COR-L47 (cell line): ENCODE results near the gene CCDC57.
"Not testable (repeated sequence)": the region's sequence is repeated elsewhere in the genome, so short reads cannot be mapped to it uniquely, and the experiment has no call there.

Experiments
- DNase-seq: peaks from one replicate; lab custom pipeline; 2025; lab: John Stamatoyannopoulos, UW

CCDC57 gene

DNA sequence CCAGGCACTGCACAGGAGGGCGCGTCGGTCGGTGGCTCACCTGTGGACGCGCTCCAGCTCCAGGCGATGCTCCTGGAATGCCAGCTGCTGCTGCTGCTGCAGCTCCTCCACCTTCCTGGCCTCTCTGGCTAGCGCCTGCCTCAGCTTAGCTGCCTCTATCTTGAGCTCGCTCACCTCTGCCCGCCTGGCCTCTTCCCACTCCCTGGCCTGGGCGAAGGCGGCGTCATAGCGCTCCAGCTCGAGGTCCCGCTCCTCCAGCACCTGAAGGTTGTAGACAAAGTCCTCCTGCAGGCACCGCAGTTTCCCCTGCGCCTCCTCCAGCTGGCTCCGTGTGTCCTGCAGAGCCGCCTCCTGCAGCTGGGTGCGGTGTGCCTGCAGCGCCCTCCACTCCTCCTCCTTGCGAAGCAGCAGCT is 11.1 kb downstream of the CCDC57 start:
- DNase-seq, result no peak

DNA sequence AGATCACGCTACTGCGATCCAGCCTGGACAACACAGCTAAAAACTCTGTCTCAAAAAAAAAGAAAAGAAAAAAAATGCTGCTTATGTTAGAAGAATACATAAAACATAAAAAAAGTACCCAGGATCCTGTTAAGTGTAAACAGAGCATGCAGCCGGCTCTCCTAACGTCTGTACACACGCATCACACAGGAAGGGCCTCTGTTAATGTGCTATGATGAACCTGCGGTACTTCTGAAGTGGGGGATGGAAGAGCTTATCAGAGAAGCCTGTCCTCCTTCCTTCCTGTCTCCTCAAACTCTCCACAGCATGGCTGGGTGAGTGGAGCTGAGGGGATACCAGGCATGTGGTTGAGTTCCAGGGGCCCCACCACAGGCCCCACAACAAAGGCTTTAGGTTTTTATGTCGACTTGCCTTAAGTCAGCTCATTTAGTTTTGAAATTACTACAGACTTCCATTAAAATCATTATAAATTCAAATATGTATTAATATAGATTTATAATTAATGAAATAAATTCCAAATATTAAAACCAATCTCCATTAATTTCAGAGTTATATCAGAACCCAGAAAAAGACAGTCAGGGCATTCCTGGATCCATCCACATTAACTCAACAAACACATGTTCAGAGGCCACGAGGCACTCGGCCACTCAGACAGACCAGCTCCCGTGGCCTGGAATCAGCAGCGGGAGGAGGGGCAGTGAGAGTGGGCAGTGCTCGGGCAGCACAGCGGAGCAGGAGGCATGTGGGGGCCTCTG is 11.7 kb downstream of the CCDC57 start:
- no peak for DNase-seq

DNA sequence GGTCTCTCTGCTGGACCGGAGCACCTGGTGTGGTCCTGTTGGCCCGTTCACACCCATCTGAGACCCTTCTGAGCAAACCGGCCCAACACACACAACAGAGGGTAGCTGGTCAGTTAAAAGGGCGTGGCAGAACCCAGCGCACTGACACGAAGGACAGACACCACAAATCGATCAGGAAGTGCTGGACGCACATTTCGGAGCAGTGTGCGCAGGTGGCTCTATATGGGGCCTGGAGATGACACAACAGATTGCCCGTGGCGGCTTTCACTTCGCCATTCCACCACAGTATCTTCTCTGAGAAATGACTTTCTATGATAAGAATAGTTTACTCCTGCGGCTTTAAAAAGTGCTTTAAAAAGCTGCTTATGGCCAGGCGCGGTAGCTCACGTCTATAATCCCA is 12.5 kb downstream of the CCDC57 start:
- no peak for DNase-seq

DNA sequence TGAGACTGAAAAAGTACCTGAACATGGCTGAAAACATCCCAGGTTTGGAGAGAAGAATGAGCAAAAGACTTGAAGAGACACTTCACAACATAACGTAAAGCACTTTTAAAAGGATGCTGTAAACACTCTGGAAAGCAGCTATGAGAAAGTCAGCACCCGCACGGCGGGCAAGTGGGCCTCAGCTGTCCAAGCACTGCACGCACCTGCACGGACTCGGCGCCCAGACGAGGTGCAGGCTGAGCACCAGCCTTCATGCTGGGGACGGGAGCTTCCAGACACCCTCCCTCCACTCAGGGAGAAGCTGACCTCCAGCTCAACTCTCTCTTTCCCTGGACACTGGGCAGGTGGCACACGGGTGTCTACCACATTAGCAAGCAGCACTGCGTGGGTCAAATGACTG is 13.1 kb downstream of the CCDC57 start:
- no peak for DNase-seq

- DNase-seq, result no peak
Observed at GRCh38 chr17:82198092-82198491, 14.6 kb downstream of the CCDC57 start.

DNA sequence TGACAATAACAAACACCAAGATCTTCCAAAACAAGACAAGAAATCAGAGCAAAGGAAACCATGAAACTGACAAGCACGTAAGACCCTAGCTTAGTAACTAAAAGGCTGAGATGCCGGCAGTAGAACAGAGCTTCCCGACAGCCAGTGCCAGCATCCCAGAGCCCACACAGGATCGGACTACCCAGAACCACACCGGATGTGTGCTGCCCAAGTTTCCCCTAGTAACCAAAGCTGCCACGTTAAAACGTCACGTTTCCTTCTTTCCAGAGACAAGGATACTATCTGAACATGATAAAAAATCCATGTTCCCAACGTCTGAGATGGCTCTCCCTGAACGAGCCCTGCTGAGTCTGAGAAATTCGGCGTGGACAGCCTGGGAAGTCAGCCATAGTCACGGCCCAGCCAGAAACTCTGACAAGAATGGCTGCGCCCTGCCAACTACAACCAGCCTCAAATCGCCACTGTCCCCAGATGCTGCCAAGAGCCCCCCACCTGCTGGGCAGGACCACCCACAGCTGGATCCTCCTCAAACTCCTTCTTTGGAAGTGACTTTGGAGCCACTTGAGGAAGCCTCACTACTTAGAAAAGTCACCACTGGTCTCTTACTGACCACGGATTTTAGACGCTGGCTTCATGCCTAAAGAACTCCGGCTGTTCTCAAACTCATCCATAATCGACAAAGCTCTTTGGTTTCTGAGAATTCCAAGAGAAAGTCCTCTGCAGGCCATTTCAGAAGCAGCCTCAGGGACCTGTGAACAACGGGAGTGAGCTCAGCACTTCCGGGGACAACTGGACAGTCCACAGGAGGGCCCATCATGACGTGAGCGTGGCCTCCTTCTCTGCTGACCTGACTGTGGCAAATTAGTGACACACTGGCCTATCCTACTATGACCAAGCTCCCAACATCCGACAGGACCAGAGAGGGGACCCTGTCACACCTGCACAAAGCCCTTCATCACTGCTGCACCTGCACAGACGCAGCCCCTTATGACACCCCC is 16.7 kb downstream of the CCDC57 start:
- DNase-seq, result no peak

- DNase-seq, result no peak
Observed at GRCh38 chr17:82194765-82195164, 17.9 kb downstream of the CCDC57 start.

GRCh38 chr17:82193520-82194220 is 19.0 kb downstream of the CCDC57 start:
- DNase-seq, result no peak

DNA sequence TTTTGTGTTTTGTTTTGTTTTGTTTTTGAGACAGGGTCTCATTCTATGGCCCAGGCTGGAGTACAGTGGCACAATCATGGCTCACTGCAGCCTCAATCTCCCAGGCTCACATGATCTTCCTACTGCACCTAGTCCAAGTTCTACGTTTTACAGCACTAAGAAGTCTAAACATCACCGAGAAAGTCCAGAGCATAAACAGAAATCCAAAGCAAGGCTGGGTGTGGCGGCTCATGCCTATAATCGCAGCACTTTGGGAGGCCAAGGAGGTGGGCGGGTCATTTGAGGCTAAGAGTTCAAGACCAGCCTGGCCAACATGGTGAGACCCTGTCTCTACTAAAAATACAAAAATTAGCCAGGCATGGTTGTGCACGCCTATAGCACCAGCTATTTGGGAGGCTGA is 19.6 kb downstream of the CCDC57 start:
- not testable (repeated sequence) for DNase-seq

DNA sequence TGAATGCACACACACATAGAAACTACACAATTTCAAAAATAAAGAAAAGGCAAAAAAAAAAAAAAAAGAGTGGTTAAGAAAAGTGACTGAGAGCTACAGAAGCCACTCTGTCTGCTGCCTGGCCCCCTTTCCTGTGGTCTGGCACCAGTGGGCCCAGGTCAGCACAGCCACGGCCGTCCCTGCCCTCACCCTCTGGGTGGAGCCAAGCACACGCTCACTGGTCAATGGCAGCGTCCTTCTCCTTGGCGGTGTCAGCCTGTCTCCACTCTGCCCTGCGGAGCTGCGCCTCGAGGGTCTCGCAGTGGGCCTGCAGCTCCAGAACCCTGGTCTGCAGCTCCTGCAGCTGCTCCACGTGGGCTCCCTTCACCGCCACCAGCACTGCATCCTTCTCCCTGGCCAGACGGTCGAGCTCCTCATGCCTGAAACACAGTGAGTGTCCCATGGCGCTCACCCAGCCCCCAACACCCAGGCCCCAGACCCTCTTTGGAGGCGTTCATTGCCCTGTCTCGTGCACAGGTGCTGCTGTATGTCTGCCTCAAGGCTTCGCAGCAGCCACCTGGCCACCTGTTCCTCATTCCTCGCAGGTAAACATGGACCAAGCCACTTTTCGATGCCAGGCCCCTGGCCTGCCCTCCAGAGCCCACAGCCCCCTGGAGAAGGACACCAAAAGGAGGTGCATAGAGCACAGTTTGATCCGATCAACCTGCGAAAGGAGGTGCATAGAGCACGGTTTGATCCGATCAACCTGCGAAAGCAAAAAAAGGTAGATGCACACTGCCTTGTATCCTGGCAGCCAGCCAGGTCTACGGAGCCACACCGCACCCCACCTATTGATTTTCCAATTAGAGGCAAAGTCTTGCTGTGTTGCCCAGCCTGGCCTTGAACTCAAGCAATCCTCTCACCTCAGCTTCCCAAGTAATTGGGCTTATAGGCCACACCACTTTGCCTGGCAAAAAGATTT is 24.4 kb downstream of the CCDC57 start:
- DNase-seq, result peak; percentile 32

- no peak for DNase-seq
Observed at GRCh38 chr17:82187500-82187899, 25.1 kb downstream of the CCDC57 start.

- DNase-seq, result no peak
Observed at GRCh38 chr17:82186221-82186620, 26.4 kb downstream of the CCDC57 start.

DNA sequence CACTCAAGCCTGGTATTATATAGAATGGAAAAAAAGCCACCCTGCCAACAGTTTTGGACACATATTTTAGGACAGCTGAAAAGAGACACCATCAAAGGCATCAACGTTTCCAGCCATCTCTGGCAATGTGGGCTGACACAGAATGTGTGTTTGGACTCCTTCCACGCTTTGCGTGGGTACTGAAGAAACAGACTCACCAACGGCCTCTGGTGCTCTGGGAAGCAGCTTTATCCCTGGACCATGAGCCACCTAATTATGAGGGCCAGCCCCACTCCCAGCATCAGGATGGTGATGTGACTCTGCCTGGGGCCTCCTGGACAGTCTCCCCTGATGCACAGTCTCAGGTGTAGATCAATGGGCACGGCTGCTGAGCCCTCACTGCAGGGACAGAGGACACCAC is 27.9 kb downstream of the CCDC57 start:
- DNase-seq, result no peak

GRCh38 chr17:82180776-82181528 is 31.7 kb downstream of the CCDC57 start:
- DNase-seq, result no peak

- no peak for DNase-seq
Observed at GRCh38 chr17:82179946-82180475, 32.6 kb downstream of the CCDC57 start.

DNA sequence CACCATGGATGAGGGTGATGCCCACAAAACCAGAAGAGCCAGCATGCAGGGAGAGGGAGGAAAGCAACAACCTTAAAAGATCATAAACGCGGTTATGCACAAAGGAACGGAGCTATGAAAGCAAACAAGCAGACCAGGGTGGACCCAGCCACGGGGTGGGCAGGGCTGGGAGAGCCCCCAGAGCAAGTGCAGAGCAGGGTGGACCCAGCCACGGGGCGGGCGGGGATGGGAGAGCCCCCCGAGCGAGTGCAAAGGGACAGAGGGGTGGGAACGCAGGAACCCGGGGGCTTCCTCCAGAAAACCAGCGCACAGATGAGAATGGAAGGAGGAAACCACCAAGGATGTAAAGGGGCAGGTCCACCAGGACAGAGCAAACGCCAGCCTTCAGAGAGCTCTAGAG is 33.2 kb downstream of the CCDC57 start:
- no peak for DNase-seq

DNA sequence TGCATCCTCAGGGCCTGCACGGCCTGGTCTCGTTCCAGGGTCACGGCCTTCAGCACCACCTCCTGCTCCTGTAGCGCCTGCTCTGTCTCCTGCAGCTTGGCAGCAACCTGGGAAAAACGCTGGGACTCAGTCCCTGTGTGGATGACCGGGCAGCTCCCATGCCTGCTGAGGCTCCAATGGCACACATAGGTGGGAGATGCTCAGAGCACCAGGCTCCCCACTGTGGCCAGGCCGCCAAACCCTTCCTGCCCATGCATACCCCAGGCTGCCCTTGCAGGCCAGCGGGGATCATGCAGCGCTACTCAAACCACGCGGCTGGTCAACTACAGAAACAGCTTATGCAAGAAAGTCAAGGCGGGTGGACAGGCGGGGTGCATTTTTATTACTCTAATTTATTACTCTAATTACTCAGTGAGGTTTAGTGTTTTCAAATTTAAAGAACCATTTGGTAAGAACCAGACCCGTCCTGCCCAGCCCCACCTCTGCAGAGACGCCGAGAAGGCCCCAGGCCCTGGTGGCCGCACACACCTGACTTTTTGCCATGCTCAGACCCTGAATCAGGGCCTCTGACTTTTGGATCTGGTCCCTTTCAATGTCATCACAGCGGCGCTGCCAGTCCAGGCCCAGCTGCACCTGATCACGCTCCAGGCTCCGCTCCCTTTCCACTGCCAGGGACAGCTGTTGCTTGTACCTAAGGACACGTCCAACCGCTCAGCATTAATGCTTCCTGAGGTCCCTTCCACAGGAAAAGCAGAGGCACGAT is 34.0 kb downstream of the CCDC57 start:
- DNase-seq, result no peak

DNA sequence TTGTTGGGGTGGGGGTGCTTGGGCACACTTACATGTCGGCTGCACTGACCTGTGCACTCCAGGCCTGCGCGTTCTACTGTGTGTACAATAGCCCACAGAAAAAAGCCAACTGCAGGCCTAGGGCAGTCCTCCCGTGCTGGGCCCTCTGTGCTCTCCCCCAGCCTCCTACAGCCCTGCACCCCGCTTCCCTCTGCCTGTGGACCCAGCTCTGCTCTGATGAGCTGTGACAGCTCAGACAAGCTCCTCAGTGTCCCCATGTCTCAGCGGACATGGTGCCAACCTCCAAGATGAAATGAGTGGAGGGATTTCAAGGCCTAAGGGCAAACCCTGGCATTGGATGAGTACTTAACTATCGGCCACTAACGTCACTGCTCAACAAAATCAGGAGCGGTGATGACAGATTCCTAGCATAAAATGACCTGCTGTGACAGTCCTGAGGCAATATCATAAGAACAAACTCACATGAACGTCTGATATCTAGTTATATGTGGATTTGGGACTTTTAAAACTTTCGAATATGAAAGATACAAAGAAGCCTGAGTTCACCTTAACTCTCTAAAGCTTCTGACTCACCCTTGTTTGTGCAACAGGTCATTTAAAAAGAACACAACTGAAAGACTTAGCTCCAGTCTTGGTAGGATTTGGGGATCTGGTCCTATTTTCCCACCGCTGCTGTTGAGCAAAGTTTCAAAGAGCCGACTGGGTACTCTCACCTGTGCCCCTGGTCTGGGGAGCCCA is 34.7 kb downstream of the CCDC57 start:
- DNase-seq, result no peak

- DNase-seq, result no peak
Observed at GRCh38 chr17:82177276-82177675, 35.4 kb downstream of the CCDC57 start.
